GM18511 (cell line): Measurements from ENCODE around the gene SETD2.
"Not testable (repeated sequence)": the region's sequence is repeated elsewhere in the genome, so short reads cannot be mapped to it uniquely, and the experiment has no call there.

Source experiments
- ATAC-seq: cut with Tn5 transposase; IDR thresholded peaks from one replicate; pipeline ENCODE4 v1.9.1; 2021; ENCODE audit warnings: mild to moderate bottlenecking, moderate library complexity; ENCODE audit not compliant: unreplicated experiment

SETD2 gene

DNA sequence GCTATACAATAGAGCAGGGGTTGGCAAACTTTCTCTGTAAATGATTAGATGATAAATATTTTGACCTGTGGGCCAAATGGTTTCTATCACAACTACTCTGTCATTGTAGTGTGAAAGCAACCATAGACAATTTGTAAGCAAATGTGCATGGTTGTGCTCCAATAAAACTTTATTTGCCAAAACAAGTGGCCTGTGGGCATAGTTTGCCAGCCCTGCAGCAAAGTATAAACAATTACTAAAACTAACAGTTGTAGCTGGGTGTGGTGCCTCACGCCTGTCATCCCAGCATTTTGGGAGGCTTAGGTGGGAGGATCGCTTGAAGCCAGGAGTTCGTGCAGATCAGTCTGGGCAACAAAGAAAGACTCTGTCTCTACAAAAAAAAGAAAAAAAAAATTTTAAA, 122.8 kb downstream of the SETD2 start:
- ATAC-seq: no peak

DNA sequence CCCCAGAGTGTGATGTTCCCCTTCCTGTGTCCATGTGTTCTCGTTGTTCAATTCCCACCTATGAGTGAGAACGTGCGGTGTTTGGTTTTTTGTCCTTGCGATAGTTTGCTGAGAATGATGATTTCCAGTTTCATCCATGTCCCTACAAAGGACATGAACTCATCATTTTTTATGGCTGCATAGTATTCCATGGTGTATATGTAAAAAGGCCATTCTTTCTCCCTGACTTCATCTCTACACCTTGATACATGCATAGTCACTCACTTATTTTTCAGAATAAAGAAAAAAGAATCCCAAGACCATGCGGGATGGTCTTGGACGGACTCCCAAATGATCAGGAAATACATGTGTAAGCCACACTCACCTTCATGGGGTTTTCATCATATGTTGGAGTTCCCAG, 126.6 kb downstream of the SETD2 start:
- ATAC-seq: not testable (repeated sequence)

DNA sequence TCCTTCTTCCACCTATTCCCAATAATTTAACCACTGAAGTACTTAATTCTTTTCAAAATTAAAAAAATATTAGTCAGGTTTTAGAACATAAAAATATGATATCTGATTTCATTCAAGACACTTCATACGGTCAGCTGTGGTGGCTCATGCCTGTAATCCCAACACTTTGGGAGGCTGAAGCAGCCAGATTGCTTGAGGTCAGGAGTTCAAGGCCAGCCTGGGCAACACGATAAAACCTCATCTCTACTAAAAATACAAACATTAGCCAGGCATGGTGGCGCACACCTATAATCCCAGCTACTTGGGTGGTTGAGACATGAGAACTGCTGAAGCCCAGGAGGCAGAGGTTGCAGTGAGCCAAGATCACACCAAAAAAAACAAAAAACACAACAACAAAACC, 127.8 kb downstream of the SETD2 start:
- ATAC-seq: no peak

DNA sequence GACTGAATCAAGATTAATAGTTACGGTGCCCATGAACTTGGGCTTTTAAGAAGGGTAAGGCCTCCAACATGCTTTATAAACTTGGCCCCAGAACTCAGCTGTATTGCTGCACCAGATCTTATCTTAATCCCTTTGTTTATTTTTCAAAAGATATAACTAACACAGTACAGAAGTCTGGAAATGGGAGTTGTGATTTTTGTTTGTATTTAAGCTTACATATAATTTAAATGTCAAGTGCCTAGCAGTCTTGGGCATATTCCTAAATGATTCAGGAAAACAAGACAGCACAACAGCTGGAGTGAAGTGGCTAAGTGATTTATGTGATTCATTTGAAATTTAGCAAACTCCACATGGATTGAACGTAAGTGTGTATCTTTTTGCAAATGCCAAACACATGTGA, 128.3 kb downstream of the SETD2 start:
- ATAC-seq: no peak

DNA sequence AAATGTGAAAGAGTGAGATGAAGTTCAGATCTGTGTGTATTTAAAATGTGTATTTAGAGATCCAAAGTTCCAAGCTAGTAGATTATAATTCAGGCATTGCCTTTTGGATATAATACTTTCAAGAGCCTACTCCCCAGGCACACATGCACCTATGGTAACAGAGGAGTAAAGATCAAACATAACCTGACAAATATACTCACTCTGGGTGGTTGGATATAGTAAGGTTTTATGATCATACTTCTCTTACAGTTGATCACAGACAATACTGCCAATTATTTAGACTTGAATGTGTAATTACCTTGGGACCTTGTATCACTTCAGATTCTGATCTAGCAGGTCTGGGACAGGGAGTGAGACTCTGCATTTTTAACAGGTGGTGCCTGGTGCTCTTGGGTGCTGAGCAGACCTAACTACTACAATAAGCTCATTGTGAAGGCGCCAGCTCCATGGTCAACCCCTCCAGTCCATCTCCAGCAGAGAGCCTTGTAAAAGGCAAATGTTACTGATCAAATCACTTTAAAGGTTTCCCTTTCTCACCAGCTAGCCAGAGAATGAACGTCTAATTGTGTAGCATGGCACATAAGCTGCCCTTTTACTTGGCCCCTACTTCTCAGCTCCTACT, 128.9 kb downstream of the SETD2 start:
- no peak for ATAC-seq

DNA sequence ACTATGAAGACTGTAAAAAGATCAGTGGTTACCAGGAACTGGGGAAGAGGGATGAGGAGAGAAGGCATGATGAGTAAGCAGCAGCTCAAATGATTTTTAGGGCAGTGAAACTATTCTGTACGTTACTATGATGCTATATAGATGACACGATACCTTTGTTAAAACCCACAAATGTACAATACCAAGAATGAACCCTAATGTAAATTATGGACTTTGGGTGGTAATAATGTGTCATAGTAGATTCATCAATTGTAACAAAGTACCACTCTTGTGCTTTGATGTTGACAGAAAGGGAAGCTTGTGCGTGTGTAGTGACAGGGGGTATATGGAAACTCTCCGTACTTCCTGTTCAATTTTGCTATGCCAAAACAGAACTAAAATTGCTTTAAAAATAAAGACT, 132.9 kb downstream of the SETD2 start:
- not testable (repeated sequence) for ATAC-seq

DNA sequence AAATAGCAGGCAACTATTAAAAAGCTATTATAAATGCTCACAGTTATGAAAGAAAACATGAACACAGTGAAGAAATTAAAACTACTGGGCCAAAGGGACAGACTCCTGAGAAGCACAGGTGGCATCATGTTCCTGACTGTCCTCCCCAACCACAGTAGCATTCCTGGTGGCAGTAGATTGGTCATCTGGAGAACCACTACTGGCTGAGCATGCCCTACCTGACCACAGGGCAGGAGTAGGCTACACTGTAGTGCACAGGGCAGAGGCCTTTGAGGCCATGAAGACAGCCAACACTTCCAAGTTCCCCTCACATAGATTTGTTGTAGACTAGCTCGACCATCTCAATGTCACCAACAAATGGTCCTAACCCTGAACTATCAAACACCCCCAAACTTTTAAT, 135.2 kb downstream of the SETD2 start:
- ATAC-seq: no peak

DNA sequence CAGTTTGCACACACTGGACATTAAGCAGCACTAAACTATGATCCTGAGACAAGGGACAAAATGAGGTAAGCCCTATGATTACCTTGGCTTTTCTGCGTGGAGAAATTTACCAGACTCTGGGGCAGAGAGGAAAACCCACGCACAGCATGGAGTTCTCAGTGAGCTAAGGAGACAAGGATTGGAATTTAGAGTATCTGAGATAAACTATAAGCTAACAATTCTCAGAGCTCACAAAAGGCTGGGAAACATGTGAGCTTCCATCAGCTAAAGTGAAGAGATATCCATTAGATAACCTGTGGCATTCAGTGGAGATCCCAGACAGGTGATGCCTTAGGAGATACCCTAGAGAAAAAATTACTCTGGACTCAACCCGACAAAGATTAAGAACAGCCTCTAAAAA, 135.8 kb downstream of the SETD2 start:
- ATAC-seq: no peak

DNA sequence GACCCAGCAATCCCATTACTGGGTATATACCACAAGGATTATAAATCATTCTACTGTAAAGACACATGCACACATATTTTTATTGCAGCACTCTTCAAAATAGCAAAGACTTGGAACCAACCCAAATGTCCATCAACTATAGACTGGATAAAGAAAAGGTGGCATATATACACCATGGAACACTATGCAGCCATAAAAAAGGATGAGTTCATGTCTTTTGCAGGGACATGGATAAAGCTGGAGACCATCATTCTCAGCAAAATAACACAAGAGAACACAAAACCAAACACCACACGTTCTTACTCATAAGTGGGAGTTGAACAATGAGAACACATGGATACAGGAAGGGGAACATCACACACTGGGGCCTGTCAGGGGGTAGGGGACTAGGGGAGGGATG, 137.5 kb downstream of the SETD2 start:
- ATAC-seq: not testable (repeated sequence)

DNA sequence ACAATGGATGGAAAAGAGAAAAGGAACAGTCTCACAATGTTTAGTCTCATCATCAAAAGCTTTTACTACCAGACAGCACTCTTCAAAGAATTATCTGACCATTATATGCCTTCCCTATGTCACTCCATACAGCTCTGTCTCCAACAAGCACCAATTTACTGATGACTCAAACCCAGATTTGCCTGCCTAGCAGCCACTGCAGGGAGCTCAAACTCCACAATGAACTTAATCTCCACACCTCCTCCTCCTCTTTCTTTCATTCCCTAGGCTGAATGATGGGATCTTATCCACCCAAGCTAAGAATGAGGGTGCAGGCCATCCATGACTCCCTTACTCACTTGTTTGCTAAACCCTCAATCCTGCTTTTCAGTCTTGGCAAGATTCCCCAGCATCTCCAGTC, 139.0 kb downstream of the SETD2 start:
- no peak for ATAC-seq

DNA sequence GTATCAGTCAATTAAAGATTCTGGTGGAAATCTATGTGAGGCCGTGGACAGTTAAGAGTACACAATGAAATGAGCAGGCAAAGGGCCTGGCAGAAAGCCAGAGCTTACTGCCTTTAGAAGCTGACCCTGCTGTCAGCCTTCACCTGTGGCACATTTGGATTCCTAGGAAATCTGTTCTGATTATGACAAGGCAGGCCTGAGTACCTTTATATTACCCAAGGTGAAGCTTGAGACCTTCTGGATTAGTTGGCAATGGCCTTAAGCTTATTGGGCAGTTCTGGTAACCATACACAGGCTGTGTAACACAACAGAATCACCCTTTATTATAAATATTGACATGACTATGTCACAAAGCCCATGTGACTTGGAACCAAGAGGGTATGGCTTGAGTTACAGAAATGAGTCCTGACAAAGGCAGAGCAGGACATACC, 141.3 kb downstream of the SETD2 start:
- ATAC-seq: no peak

DNA sequence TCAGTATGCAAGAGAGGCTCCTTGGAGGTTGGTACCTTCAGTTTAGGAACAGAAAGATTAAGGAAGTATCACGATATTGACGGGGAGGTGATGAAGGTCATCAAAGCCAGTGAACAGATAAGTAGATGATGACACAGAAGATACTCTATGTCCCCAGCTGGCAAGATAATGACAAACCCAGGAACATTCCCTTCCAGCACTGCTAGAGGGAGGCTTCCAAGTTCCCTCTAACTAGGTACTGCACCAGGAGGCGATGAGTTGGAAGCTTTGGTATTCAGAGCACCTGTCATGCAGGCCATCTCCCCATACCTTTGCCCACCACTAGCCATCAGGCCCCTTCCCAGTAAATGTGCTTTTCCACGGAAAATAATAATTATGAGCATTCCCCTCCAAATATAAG, 143.6 kb downstream of the SETD2 start:
- ATAC-seq: no peak

DNA sequence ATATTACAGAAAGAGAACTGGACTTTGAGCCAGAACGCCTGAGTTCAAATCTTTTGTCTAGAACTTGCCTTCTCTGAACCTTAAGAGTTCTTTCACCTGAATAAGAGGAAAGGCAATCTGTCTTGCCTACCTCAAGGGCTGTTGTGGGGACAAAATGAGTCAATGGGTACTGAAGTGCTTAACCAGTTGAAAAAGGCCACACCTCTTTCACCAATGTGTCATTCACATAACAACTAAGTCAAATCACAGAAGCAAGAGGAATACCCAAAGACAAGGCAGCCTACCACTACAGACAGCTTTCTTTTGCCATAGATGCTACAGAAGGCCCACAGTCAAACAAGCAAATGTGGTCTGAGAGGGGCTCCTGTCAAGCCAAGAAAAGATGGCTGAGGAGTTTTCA, 144.7 kb downstream of the SETD2 start:
- peak; percentile 65 for ATAC-seq

DNA sequence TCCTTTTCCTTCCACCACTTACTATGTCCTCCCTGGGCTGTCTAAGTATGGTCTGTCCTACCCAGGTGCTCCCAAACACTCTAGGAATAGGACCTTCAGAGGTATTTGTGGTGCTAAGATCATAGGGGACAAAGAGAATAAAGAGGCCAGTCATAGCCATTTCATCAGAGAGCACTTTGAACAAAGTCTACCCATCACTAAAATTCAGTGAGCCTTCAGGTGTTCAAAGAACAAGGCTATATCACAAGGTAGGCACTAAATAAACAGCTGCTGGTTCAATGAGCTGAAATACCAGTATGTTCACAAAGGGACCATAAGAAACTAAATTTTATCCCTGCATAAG, 145.7 kb downstream of the SETD2 start:
- ATAC-seq: no peak

DNA sequence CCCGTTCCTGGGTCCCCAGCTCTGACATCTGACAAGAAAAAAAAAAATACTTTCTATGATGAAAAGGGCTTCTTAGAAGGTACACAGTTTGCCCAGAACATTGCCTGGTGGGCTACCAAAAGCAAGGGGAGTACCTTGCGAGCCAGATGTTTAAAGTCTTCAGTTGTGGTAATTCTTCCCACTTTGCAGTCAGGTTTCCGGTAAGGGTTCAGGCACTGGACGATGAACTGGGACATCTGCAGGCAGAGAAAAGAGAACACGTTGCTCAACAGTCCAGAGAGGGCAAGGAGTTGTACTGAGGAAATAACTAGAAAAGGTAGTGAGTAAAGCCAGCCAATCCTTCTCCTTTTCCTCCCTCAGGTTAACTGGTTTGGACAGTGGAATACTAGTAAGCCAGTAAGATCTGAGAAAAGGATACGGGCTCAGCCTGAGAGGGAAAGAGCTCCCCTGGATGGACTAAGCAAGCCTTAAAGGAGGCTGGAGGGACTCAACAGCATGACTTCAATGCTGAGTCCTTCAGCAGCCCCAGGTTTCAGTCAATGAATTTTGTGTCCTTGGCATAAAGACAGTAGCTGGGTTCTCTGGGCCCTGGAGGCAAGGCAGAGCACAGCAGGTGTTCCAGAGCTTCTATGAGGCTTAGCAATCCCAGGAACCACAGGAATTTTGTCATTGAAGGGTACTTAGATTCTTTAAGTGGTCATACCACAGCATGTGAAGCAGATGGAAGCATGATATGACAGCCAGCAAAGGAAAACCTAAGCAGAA, 146.2 kb downstream of the SETD2 start:
- ATAC-seq: no peak

DNA sequence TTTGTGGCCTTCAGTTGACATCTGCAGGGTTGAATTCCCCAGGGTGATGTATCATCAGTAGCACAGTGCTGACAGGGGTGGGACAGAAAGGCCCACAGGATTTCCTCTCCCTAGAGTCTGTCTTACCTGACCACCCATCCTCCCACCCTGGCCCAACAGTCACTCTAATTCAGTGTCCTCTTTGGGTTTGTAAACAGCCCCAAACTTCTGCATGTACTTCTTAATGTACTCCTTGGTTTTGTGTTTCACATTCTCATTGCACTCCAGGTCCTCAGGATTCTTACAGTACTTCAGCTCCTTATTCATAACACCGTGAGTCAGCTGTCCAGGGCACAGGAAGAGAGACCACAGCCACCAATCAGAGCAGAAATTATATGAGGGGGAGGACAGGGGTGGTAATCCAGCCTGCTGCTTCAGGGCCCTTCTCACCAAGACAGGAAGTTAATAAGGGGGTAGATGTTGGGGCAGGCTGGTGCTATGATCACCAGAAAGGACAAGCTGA, 146.9 kb downstream of the SETD2 start:
- ATAC-seq: peak; percentile 61

DNA sequence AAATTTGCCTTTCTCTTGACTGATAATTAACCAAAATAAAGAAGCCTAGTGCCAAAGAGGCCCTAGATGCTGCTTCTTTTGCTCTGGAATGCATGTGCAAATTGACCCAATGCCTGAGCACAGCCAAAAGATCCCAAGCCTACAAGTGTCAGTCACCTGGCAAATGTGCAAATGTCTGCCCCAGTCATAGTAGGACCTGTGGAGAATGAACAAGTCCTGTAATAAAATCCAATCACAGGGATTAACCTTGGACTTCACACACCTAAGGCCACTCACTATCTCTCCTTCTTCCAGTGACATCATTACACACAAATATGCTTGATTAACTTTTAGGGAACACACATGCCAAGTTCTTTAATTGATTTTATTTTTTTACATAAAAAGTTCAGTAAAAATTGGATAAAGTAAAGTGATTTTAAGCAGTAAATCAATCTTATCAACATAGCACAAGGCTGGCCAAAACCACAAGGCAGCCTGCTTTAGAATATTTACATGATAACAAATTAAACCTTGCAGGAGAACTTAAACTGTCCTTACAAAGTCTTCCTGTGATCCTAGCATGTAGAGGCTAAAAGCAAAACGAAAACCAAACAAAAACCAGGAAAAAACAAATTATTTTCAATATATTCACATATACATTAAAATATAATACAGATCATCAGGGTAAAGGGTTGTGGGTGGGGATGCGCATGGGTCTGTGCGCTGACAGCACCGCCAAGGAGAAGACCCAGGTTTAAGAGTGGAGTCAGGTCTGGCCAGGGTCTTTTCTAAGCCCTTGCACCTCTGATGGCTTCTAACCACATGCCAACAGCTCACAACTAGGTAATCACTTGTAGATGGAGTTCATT, 147.6 kb downstream of the SETD2 start:
- no peak for ATAC-seq

DNA sequence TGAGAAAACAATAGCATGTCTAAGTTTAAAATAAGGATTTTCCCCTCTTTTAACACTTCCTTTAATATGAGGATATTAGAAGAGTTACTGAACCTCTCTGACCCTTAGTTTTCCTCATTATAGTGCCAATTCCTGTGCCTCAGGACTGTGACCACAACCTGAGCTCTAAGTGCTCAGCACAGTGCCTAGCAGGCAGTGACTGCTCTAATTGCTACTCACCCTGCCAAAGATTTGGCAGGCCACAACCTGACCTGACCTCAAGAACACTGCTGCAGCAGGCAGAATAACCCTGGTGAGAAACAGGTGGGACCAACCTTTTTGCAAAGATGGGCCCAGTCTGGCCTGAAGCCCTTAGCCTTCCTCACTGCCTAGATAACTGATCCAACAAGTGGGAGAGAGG, 148.8 kb downstream of the SETD2 start:
- no peak for ATAC-seq

DNA sequence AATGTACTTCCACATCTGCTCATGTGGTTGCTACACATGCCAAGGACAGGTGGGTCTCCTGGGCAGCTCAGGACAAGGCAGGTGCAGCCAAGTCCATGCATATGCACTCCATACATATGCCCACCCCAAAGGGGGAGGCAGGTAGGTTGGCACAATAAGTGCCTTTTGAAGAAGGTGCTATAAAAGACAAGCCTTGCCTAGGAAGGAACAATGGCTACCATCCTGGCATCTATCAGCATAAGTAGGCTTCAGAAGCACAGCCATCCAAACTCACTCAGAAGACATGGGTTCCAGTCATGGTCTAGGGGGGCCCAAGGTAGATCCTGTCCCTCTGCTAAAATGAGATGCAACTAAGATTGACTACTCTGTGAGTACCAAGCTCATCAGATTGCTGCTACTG, 149.9 kb downstream of the SETD2 start:
- no peak for ATAC-seq

DNA sequence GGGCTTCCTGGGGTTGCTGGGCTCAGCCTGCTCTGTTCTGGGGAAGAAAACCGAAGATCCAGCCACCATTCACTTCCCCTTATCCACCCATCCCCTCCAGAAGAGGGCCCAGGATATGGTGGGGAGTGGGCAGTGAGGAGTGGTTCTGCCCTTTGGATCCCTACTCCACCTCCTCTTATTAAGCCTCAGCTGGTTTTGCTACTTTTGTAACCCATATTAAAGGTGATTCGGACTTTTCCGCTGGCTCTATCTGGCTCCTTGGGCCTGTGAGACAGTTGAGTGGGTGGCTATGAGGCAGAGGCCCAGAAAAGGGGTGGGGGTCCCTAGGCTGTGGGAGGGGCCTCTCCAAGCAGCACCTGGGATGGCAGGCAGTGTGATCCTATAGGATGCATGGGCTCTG, 150.7 kb downstream of the SETD2 start:
- no peak for ATAC-seq

DNA sequence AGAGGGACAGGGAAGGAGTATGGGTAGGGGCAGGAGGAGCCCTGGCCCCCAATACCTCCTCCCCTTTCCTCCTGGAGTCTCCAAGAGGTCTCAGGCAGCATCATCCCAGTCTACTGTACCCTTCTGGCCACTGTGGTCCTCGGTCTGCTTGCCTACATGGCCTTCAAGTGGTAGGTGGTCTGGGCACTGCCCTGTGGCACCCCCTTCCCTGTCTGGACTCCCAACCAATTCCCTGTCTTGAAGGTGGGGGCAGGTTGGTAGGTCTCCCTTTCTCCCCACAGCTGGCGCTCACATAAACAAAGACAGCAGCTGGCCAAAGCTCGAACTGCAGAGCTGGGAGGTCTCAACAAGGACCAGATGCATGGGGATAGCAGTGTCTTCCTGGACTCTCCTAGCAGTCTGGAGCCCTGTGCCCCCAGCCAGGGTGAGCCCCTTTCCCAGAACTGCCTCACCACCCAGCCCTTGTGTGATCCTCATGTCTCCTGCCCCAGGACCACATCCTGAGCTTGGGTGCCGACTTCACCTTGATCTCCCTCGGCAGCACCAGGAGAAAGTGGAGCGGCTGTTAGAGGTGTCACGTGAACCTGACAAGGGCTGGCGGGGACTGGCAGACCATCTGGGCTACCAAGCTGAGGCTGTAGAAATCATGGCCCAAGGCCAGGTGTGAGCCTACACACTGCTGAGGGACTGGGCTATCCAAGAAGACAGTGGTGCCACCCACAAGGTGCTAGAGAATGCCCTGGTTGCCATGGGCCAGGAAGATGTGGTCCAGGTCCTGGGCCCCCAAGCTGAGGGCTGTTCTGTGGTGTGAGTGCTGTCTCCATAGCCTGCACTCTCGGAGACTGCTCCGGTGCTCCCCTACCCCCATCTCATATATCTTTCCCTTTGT, 151.3 kb downstream of the SETD2 start:
- no peak for ATAC-seq
